Hematopoietic multipotent progenitor cell treated with erythropoietin and hydrocortisone succinate and interleukin-3 and kit ligand, for 17 days (in vitro differentiated cells): ENCODE results near the gene INSRR.

Experiments
- DNase-seq: peaks from one replicate; pipeline ENCODE4 v3.0.0-alpha.2; 2015; ENCODE audit warnings: low spot score

INSRR gene

GRCh38 chr1:156874572-156875340 is 15.8 kb upstream of the INSRR start:
- no peak for DNase-seq

GRCh38 chr1:156874142-156874541 is 15.2 kb upstream of the INSRR start:
- DNase-seq, result no peak

- DNase-seq, result no peak
Observed at GRCh38 chr1:156873659-156874058, 14.7 kb upstream of the INSRR start.

- no peak for DNase-seq
Observed at GRCh38 chr1:156869455-156869854, 10.5 kb upstream of the INSRR start.

- DNase-seq, result no peak
Observed at GRCh38 chr1:156868341-156868740, 9.4 kb upstream of the INSRR start.

- DNase-seq, result no peak
Observed at GRCh38 chr1:156866249-156866909, 7.5 kb upstream of the INSRR start.

- DNase-seq, result no peak
Observed at GRCh38 chr1:156865865-156866248, 6.9 kb upstream of the INSRR start.

GRCh38 chr1:156865258-156865657 is 6.3 kb upstream of the INSRR start:
- DNase-seq, result no peak

GRCh38 chr1:156864796-156865195 is 5.9 kb upstream of the INSRR start:
- DNase-seq, result no peak

GRCh38 chr1:156863631-156864030 is 4.7 kb upstream of the INSRR start:
- no peak for DNase-seq

- DNase-seq, result no peak
Observed at GRCh38 chr1:156862997-156863599, 4.2 kb upstream of the INSRR start.

- no peak for DNase-seq
Observed at GRCh38 chr1:156862584-156862983, 3.7 kb upstream of the INSRR start.

- DNase-seq, result peak; percentile 24
Observed at GRCh38 chr1:156860628-156861423, 1.9 kb upstream of the INSRR start, which contains the start of gene NTRK1. NTRK1 (plus strand) TSS chr1:156860865; CDS start chr1:156860935, 70 bp downstream.

- peak; percentile 38 for DNase-seq
Observed at GRCh38 chr1:156860113-156860627, 1.3 kb upstream of the INSRR start.

GRCh38 chr1:156859523-156860112 is 701 bp upstream of the INSRR start:
- DNase-seq, result no peak

GRCh38 chr1:156858555-156858956 is 361 bp downstream of the INSRR start:
- DNase-seq, result no peak

GRCh38 chr1:156857532-156857931 is 1.4 kb downstream of the INSRR start:
- DNase-seq, result no peak

- DNase-seq, result no peak
Observed at GRCh38 chr1:156856282-156856785, 2.6 kb downstream of the INSRR start.

GRCh38 chr1:156854634-156855033 is 4.3 kb downstream of the INSRR start:
- DNase-seq, result no peak

GRCh38 chr1:156853761-156854160 is 5.2 kb downstream of the INSRR start:
- DNase-seq, result no peak

- DNase-seq, result no peak
Observed at GRCh38 chr1:156852418-156852874, 6.5 kb downstream of the INSRR start.
